BJ (cell line): ENCODE results near the gene TMEM204. TPM values are rescaled to one million over a fixed set of nuclear protein-coding genes. Genes with fewer than 3 reads are reported as not detected.

Experiments
- CTCF ChIA-PET: fragments of 350-600 bp; formaldehyde crosslinking; extraction: SDS; loops from one replicate; lab custom pipeline; 2021; ENCODE audit warnings: antibody characterized with exemption, inconsistent platforms; lab: Yijun Ruan, JAX
- POLR2A ChIA-PET: fragments of 300-600 bp; sonication (Branson Sonifier 250); formaldehyde crosslinking; extraction: SDS; loops from one replicate; lab custom pipeline; 2021; ENCODE audit warnings: antibody characterized with exemption; lab: Charles Lee
- DNase-seq: peaks from one replicate; pipeline ENCODE4 v3.0.0-alpha.2; 2011; ENCODE audit warnings: low read depth
- H3K27me3 ChIP-seq: 2 replicates; pipeline ENCODE4 v1.6.0; 2011; ENCODE audit warnings: low read length; ENCODE audit not compliant: control insufficient read depth, insufficient read depth
- H3K36me3 ChIP-seq: 2 replicates; pipeline ENCODE4 v1.5.1; 2011; ENCODE audit warnings: low read length; ENCODE audit not compliant: control insufficient read depth, insufficient read depth
- H3K4me3 ChIP-seq: 2 replicates; pipeline ENCODE4 v1.5.1; 2011; ENCODE audit warnings: low read depth, mild to moderate bottlenecking, control low read depth, low read length
- CTCF ChIP-seq: IDR thresholded peaks from 2 replicates; pipeline ENCODE4 v1.5.1; 2011; ENCODE audit warnings: low read depth, mild to moderate bottlenecking, control low read depth, inconsistent platforms, low read length, moderate library complexity; ENCODE audit not compliant: insufficient read depth
- polyA plus RNA-seq: library from polyadenylated mRNA; depleted of rRNA; stranded (reverse); fragments of >200 nt; gene quantifications from 2 replicates; pipeline ENCODE4 v1.2.3, GENCODE V29; 2011

The TMEM204 gene
- polyA plus RNA-seq, 1 experiment = 81.9 TPM

- Histone ChIP-seq H3K4me3 (no peak overlapping the region), H3K27me3 (no peaks in the 10 kb centered on the region), H3K36me3 (peaks cover 31% of the 10 kb centered on the region)
- TF ChIP-seq CTCF = no peak
- DNase-seq = no peak
- POLR2A ChIA-PET = no interaction called here
- CTCF ChIA-PET = no interaction called here
Measured at GRCh38 chr16:1505073-1505844, 28.2 kb upstream of the TMEM204 start.

DNA sequence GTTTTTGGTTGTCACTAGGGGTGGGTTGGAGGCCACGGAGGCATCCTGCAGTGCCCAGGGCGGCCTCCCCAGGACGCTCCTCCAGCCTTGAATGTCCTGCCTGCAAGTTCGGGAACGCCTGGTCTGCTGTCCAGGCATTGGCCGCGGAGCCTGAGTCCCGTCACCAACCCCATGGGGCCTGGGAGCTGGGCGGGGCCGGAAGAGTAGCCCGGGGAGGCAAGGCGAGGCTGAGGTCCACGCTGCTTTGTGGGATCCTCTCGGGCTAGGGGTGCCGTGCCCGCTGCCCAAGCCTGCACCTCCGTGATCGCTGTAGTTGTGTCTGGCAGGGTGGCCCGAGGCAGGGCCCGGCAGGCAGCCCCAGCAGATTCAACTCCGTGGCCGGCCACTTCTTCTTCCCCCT is 27.6 kb upstream of the TMEM204 start:
- Histone ChIP-seq H3K27me3 (no peaks in the 10 kb centered on the region), H3K36me3 (peaks cover 27% of the 10 kb centered on the region), H3K4me3 (no peak overlapping the region)
- ChIA-PET POLR2A (no interaction called here), CTCF (no interaction called here)
- no peak for TF ChIP-seq CTCF
- DNase-seq = no peak

DNA sequence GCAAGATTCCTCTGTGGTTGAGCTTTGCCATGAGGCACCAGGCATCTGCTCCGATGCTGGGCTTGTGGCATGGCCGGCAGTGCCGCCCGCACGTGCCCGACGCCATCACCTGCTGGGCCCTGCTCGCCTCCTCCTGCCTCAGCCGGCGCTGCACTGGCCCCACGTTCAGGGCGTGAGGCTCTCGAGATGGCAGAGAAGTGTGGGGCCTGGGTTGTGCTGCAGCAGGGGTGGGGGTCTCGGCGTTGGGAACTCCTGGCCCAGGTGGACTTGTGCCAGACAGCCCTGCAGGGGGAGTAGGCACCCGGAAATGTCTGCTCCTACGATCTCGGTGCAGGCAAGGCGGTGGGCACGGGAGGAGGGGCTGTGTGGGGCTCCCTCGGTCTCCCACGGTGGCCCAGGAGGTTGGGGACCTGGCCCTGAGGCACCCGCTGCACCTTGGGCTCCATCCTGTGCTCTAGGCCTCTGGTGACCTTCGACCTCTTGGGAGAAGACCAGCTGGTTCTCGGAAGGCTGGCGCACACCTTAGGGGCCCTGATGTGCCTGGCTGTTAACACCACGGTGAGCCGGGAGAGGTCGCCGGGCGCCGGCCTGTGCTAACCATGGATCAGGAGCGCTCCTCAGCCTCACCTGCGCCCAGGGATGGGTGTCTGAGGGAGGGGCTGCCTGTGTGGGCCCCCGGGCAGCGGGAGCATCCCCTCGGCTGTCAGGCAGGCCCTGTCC is 26.8 kb upstream of the TMEM204 start:
- H3K27me3 ChIP-seq = no peaks in the 10 kb centered on the region
- no peak overlapping the region for H3K4me3 ChIP-seq
- ChIA-PET CTCF (no interaction called here), POLR2A (no interaction called here)
- TF ChIP-seq CTCF = no peak
- no peak for DNase-seq
- peaks cover 21% of the 10 kb centered on the region for H3K36me3 ChIP-seq

DNA sequence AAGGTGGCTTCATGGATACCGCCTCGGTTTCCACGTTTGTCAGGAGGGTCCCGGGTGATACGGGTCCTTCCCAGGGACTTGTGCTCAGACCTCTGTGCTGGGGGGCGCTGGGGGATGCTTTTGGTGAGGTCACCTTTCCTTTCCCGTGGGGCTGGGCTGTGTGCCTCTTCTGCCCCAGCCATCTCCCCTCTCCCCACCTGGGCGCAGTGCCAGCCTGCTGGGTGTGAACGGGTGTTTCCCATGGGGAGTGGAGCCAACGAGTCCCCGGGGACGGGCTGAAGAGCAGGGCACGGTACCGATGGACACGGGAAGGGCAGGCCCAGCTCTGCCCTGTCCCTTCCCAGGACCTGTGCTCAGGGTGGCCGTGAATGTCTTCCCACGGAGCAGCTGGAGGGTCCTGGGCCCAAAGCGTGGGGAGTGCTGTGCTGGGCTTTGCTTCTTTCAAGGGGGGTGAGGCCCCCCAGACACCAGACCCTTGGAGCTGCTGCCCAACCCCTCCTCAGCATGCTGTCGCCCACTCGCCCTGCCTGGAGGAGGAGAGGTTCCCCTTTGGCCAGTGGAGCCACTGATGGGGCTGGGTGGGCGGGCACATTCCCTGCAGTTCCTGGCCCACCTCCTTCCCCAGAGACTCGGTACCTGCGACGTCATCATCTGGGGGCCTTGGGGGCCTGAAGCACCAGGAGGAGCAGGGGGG is 24.8 kb upstream of the TMEM204 start:
- TF ChIP-seq CTCF = no peak
- Histone ChIP-seq H3K27me3 (no peaks in the 10 kb centered on the region), H3K4me3 (no peak overlapping the region), H3K36me3 (peaks cover 8% of the 10 kb centered on the region)
- ChIA-PET CTCF (no interaction called here), POLR2A (no interaction called here)
- no peak for DNase-seq
